ENCODE measurements around the gene PRKAR2A. TPM values are rescaled to one million over a fixed set of nuclear protein-coding genes. Genes with fewer than 3 reads are reported as not detected.
A peak's percentile ranks its signal among the peaks of the same experiment; 100 is the strongest.

Gene PRKAR2A
- polyA plus RNA-seq, 1 donor from 2014 or later: 26.1 TPM

- peak within 1 kb of the TSS; percentile 100 for H3K27ac ChIP-seq (ENCODE audit: low read length)
- peaks cover 47% of the 10 kb centered on the region for H3K79me2 ChIP-seq (replicated peaks; ENCODE audit: insufficient read depth, low read length)
- H3K4me3 ChIP-seq (ENCODE audit: low read length): peak within 1 kb of the TSS; percentile 84
- peak within 1 kb of the TSS; percentile 95 for H3K4me2 ChIP-seq (ENCODE audit: low read length)
- H3K9ac ChIP-seq (ENCODE audit: low read length): peak within 1 kb of the TSS; percentile 100
- no peaks in the 10 kb centered on the region for H3K9me2 ChIP-seq (ENCODE audit: insufficient read depth, low read length)
- no peaks in the 10 kb centered on the region for H3F3A ChIP-seq (ENCODE audit: insufficient read depth, low read length, poor library complexity, severe bottlenecking)
- TF ChIP-seq POLR2AphosphoS5 (IDR thresholded peaks at IDR 0.05) (peak; percentile 99), RAD21 (conservative IDR thresholded peaks at IDR 0.05) (no peak), SMC3 (conservative IDR thresholded peaks at IDR 0.05; ENCODE audit: poor library complexity) (peak; percentile 40), EP300 (conservative IDR thresholded peaks at IDR 0.05; ENCODE audit: poor library complexity, severe bottlenecking) (peak; percentile 95), CTCF (IDR thresholded peaks at IDR 0.05; ENCODE audit: poor library complexity, severe bottlenecking) (no peak), MXI1 (conservative IDR thresholded peaks at IDR 0.05; ENCODE audit: poor library complexity, severe bottlenecking) (peak; percentile 61), REST (IDR thresholded peaks at IDR 0.05; ENCODE audit: borderline replicate concordance) (peak; percentile 92), TAF1 (IDR thresholded peaks at IDR 0.05; ENCODE audit: low read depth) (peak; percentile 93)
- H3K36me3 ChIP-seq (ENCODE audit: insufficient read depth, low read length): no peaks in the 10 kb centered on the region
- peaks cover 11% of the 10 kb centered on the region for H4K20me1 ChIP-seq (ENCODE audit: insufficient read depth)
- no peaks in the 10 kb centered on the region for H3K9me3 ChIP-seq (ENCODE audit: low read length)
- no peaks in the 10 kb centered on the region for H3K27me3 ChIP-seq (ENCODE audit: insufficient read depth, low read depth, low read length)
- peak within 1 kb of the TSS; percentile 66 for H2AFZ ChIP-seq (ENCODE audit: low read depth, low read length)
Observed at GRCh38 chr3:48716982-48717746, 130.5 kb downstream of the PRKAR2A start, which contains the start of gene IP6K2. TSS of gene IP6K2 (minus strand) at chr3:48717221. CDS start at chr3:48695291, 21,930 bp downstream.

GRCh38 chr3:48716508-48716981 lies 131.1 kb downstream of the PRKAR2A start:
- TF ChIP-seq EP300 (conservative IDR thresholded peaks at IDR 0.05; ENCODE audit: poor library complexity, severe bottlenecking) (no peak), TAF1 (IDR thresholded peaks at IDR 0.05; ENCODE audit: low read depth) (peak; percentile 79)

More at GRCh38 chr3:48716508-48716981, 131.1 kb downstream of the PRKAR2A start:
- Histone ChIP-seq H3K27me3 (ENCODE audit: insufficient read depth, low read depth, low read length) (no peaks in the 10 kb centered on the region), H3K79me2 (replicated peaks; ENCODE audit: insufficient read depth, low read length) (peaks cover 53% of the 10 kb centered on the region), H4K20me1 (ENCODE audit: insufficient read depth) (peaks cover 16% of the 10 kb centered on the region), H3K4me3 (ENCODE audit: low read length) (peak overlapping the region; percentile 84), H3K9me3 (ENCODE audit: low read length) (no peaks in the 10 kb centered on the region), H3K36me3 (ENCODE audit: insufficient read depth, low read length) (no peaks in the 10 kb centered on the region), H3F3A (ENCODE audit: insufficient read depth, low read length, poor library complexity, severe bottlenecking) (no peaks in the 10 kb centered on the region), H3K4me2 (ENCODE audit: low read length) (peak overlapping the region; percentile 95), H3K9ac (ENCODE audit: low read length) (peak overlapping the region; percentile 100), H3K9me2 (ENCODE audit: insufficient read depth, low read length) (no peaks in the 10 kb centered on the region), H2AFZ (ENCODE audit: low read depth, low read length) (peak overlapping the region; percentile 10), H3K27ac (ENCODE audit: low read length) (peak overlapping the region; percentile 100)
